HepG2 (cell line): ENCODE measurements around the gene RASL10A. TPM values are rescaled to one million over a fixed set of nuclear protein-coding genes. Genes with fewer than 3 reads are reported as not detected.

ENCODE experiments used
- AGO2 ChIP-seq: fragments of 200-400 bp; formaldehyde crosslinking; optimal IDR thresholded peaks from 2 replicates; pipeline ENCODE3; 2017; ENCODE audit warnings: mild to moderate bottlenecking, low read depth, low read length, moderate library complexity
- CCDC6 ChIP-seq: sonication (generic); formaldehyde crosslinking; IDR thresholded peaks from 2 replicates; pipeline ENCODE4 v1.8.1; 2022; ENCODE audit warnings: mild to moderate bottlenecking, missing genetic modification reagents, moderate library complexity
- FOXK1 ChIP-seq: sonication (generic); formaldehyde crosslinking; IDR thresholded peaks from 2 replicates; pipeline ENCODE4 v1.4.0; 2020; ENCODE audit warnings: low read depth, missing genetic modification reagents, borderline replicate concordance
- GTF2F1 ChIP-seq: fragments of 150-350 bp; IDR thresholded peaks from 2 replicates; pipeline ENCODE4 v1.6.1; 2014; ENCODE audit warnings: low read length
- MXI1 ChIP-seq: IDR thresholded peaks from 3 replicates; pipeline ENCODE4 v1.6.1; 2012; ENCODE audit warnings: low read depth, low read length, inconsistent platforms, borderline replicate concordance
- NAIF1 ChIP-seq: sonication (generic); formaldehyde crosslinking; IDR thresholded peaks from 2 replicates; pipeline ENCODE4 v1.5.0; 2020; ENCODE audit warnings: mild to moderate bottlenecking, missing genetic modification reagents, borderline replicate concordance
- POLR2AphosphoS5 ChIP-seq: IDR thresholded peaks from 2 replicates; pipeline ENCODE4 v1.6.1; 2012; ENCODE audit warnings: low read depth, low read length
- PRDM4 ChIP-seq: sonication (generic); formaldehyde crosslinking; IDR thresholded peaks from 2 replicates; pipeline ENCODE4 v1.9.0; 2021; ENCODE audit warnings: missing genetic modification reagents, borderline replicate concordance
- RFXANK ChIP-seq: IDR thresholded peaks from 2 replicates; pipeline ENCODE4 v1.6.1; 2016
- RXRB ChIP-seq: IDR thresholded peaks from 2 replicates; pipeline ENCODE4 v1.6.1; 2016; ENCODE audit warnings: borderline replicate concordance, missing genetic modification reagents, missing compliant biosample characterization
- SALL2 ChIP-seq: sonication (generic); formaldehyde crosslinking; IDR thresholded peaks from 2 replicates; pipeline ENCODE4 v1.8.1; 2023; ENCODE audit warnings: mild to moderate bottlenecking, missing genetic modification reagents, inconsistent platforms
- TARDBP ChIP-seq: sonication (generic); formaldehyde crosslinking; IDR thresholded peaks from 2 replicates; pipeline ENCODE4 v1.8.0; 2022; ENCODE audit warnings: mild to moderate bottlenecking, missing genetic modification reagents
- TCF7 ChIP-seq: sonication (generic); IDR thresholded peaks from 2 replicates; pipeline ENCODE4 v1.6.1; 2016; ENCODE audit warnings: antibody characterized with exemption, low read depth
- ZEB1 ChIP-seq: IDR thresholded peaks from 2 replicates; pipeline ENCODE4 v1.6.1; 2012; ENCODE audit warnings: mild to moderate bottlenecking, low read depth, inconsistent platforms; ENCODE audit not compliant: insufficient replicate concordance
- ZNF180 ChIP-seq: sonication (generic); formaldehyde crosslinking; IDR thresholded peaks from 2 replicates; pipeline ENCODE4 v1.4.0; 2020; ENCODE audit warnings: low read depth, missing genetic modification reagents, borderline replicate concordance
- ZNF234 ChIP-seq: sonication (generic); formaldehyde crosslinking; conservative IDR thresholded peaks from 2 replicates; pipeline ENCODE4 v1.5.1; 2020; ENCODE audit warnings: mild to moderate bottlenecking, missing genetic modification reagents
- ZNF451 ChIP-seq: sonication (generic); formaldehyde crosslinking; IDR thresholded peaks from 2 replicates; pipeline ENCODE4 v1.5.0; 2020; ENCODE audit warnings: mild to moderate bottlenecking, missing genetic modification reagents
- ZNF543 ChIP-seq: sonication (generic); formaldehyde crosslinking; IDR thresholded peaks from 2 replicates; pipeline ENCODE4 v1.4.0; 2020; ENCODE audit warnings: mild to moderate bottlenecking, missing genetic modification reagents
- ZNF672 ChIP-seq: sonication (generic); formaldehyde crosslinking; IDR thresholded peaks from 2 replicates; pipeline ENCODE4 v1.8.1; 2022; ENCODE audit warnings: missing genetic modification reagents
- ZNF761 ChIP-seq: sonication (generic); formaldehyde crosslinking; conservative IDR thresholded peaks from 2 replicates; pipeline ENCODE4 v1.4.0; 2020; ENCODE audit warnings: mild to moderate bottlenecking, missing genetic modification reagents
- ZNF780A ChIP-seq: sonication (generic); formaldehyde crosslinking; IDR thresholded peaks from 2 replicates; pipeline ENCODE4 v1.8.0; 2022; ENCODE audit warnings: mild to moderate bottlenecking, missing genetic modification reagents, moderate library complexity
- polyA plus RNA-seq, 8 experiments: library from polyadenylated mRNA; depleted of rRNA in 3 of 8; stranded (reverse) in 7 of 8; unstranded in 1 of 8; fragments of >200 nt; fragmentation: Illumina TruSeq in 4 of 8; extraction: Trizol in 4 of 8; gene quantifications; 2 replicates each; pipeline versions ENCODE4 v1.2.1 to v1.2.3, GENCODE V29; 2011 to 2016; ENCODE audit warnings: low read depth in 4 of 8, missing spikeins in 1 of 8, mixed read lengths in 1 of 8; ENCODE audit not compliant: insufficient read depth in 1 of 8
- total RNA-seq, 5 experiments: library from RNA; depleted of rRNA; stranded (reverse); fragments of >200 nt; fragmentation: Illumina TruSeq; extraction: Trizol; gene quantifications; 2 replicates each; pipeline ENCODE4 v1.2.3, GENCODE V29; 2016; ENCODE audit warnings: low read depth in 1 of 5
- TF ChIP-seq, protein P1 (sequence below): sonication (generic); formaldehyde crosslinking; IDR thresholded peaks from 2 replicates; pipeline ENCODE4 v1.5.0; 2020; ENCODE audit warnings: mild to moderate bottlenecking, missing genetic modification reagents
- TF ChIP-seq, protein P2 (sequence below): sonication (generic); formaldehyde crosslinking; IDR thresholded peaks from 2 replicates; pipeline ENCODE4 v1.5.1; 2020; ENCODE audit warnings: mild to moderate bottlenecking, missing genetic modification reagents, borderline replicate concordance
- TF ChIP-seq, protein P3 (sequence below): sonication (generic); formaldehyde crosslinking; IDR thresholded peaks from 2 replicates; pipeline ENCODE4 v1.5.1; 2020; ENCODE audit warnings: mild to moderate bottlenecking, moderate library complexity, missing genetic modification reagents

RASL10A gene
- total and polyA plus RNA-seq, 2 of the 13 experiments (the other 11 are each of a cell fraction or from before 2014, with no cell fraction given) = 0.05 to 0.22 TPM

GRCh38 chr22:29300807-29301601, 14.5 kb downstream of the RASL10A start (continued):
- TF ChIP-seq FOXK1 (CRISPR knock-in tag) (no peak), GTF2F1 (no peak), SALL2 (CRISPR knock-in tag) (no peak), TCF7 (no peak), RFXANK (CRISPR knock-in tag) (no peak), RXRB (no peak), ZNF180 (no peak), ZNF761 (CRISPR knock-in tag) (no peak), POLR2AphosphoS5 (peak; percentile 54), AGO2 (peak; percentile 42), TARDBP (CRISPR knock-in tag) (no peak), NAIF1 (no peak), MXI1 (no peak), PRDM4 (CRISPR knock-in tag) (no peak), ZNF543 (CRISPR knock-in tag) (no peak), CCDC6 (CRISPR knock-in tag) (no peak), ZNF672 (CRISPR knock-in tag) (no peak), ZNF451 (no peak), ZNF780A (CRISPR knock-in tag) (no peak), ZNF234 (no peak), ZEB1 (no peak)
- TF ChIP-seq, protein P1, sequence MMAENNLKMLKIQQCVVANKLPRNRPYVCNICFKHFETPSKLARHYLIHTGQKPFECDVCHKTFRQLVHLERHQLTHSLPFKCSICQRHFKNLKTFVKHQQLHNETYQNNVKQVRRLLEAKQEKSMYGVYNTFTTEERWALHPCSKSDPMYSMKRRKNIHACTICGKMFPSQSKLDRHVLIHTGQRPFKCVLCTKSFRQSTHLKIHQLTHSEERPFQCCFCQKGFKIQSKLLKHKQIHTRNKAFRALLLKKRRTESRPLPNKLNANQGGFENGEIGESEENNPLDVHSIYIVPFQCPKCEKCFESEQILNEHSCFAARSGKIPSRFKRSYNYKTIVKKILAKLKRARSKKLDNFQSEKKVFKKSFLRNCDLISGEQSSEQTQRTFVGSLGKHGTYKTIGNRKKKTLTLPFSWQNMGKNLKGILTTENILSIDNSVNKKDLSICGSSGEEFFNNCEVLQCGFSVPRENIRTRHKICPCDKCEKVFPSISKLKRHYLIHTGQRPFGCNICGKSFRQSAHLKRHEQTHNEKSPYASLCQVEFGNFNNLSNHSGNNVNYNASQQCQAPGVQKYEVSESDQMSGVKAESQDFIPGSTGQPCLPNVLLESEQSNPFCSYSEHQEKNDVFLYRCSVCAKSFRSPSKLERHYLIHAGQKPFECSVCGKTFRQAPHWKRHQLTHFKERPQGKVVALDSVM (CRISPR knock-in tag) = no peak
- TF ChIP-seq, protein P2, sequence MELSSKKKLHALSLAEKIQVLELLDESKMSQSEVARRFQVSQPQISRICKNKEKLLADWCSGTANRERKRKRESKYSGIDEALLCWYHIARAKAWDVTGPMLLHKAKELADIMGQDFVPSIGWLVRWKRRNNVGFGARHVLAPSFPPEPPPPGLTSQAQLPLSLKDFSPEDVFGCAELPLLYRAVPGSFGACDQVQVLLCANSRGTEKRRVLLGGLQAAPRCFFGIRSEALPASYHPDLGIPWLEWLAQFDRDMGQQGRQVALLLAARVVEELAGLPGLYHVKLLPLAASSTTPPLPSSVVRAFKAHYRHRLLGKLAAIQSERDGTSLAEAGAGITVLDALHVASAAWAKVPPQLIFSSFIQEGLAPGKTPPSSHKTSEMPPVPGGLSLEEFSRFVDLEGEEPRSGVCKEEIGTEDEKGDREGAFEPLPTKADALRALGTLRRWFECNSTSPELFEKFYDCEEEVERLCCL (CRISPR knock-in tag) = no peak
- TF ChIP-seq, protein P3, sequence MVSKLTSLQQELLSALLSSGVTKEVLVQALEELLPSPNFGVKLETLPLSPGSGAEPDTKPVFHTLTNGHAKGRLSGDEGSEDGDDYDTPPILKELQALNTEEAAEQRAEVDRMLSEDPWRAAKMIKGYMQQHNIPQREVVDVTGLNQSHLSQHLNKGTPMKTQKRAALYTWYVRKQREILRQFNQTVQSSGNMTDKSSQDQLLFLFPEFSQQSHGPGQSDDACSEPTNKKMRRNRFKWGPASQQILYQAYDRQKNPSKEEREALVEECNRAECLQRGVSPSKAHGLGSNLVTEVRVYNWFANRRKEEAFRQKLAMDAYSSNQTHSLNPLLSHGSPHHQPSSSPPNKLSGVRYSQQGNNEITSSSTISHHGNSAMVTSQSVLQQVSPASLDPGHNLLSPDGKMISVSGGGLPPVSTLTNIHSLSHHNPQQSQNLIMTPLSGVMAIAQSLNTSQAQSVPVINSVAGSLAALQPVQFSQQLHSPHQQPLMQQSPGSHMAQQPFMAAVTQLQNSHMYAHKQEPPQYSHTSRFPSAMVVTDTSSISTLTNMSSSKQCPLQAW = no peak
